Fibroblast of villous mesenchyme (primary cell): ENCODE measurements around the gene CD164. TPM values are rescaled to one million over a fixed set of nuclear protein-coding genes. Genes with fewer than 3 reads are reported as not detected.

Source experiments
- DNase-seq: peaks from one replicate; pipeline ENCODE4 v3.0.0-alpha.2; 2010; ENCODE audit warnings: low read depth
- H3K4me3 ChIP-seq: 2 replicates; pipeline ENCODE4 v1.5.1; 2011; ENCODE audit warnings: low read depth, mild to moderate bottlenecking, low read length
- total RNA-seq: library from RNA; depleted of rRNA; stranded (reverse); fragments of >200 nt; gene quantifications from 2 replicates; pipeline ENCODE4 v1.2.3, GENCODE V29; 2012
- TF ChIP-seq, protein P1 (sequence below): IDR thresholded peaks from 2 replicates; pipeline ENCODE4 v1.5.1; 2012; ENCODE audit warnings: low read depth, mild to moderate bottlenecking, low read length; ENCODE audit not compliant: insufficient read depth

Gene CD164
- total RNA-seq, 1 donor = 167 TPM

DNA sequence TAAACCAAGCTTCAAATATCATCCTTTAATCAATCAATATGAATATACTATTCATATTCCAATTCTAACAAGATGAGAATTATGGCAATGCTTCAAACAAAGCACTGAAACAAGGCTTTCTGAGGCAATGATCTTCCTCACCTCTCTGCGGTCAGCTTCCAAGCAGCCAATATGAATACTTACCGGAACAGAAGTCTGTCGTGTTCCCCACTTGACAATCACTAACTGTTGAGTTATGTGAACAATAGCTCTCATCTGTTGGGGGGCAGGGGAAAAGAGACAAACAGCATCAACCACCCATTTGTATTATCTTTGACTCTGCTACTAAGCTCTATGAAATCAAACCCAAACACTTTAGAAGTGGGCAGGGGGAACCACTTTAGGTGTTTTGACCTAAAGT lies 4.5 kb downstream of the CD164 start:
- TF ChIP-seq, protein P1, sequence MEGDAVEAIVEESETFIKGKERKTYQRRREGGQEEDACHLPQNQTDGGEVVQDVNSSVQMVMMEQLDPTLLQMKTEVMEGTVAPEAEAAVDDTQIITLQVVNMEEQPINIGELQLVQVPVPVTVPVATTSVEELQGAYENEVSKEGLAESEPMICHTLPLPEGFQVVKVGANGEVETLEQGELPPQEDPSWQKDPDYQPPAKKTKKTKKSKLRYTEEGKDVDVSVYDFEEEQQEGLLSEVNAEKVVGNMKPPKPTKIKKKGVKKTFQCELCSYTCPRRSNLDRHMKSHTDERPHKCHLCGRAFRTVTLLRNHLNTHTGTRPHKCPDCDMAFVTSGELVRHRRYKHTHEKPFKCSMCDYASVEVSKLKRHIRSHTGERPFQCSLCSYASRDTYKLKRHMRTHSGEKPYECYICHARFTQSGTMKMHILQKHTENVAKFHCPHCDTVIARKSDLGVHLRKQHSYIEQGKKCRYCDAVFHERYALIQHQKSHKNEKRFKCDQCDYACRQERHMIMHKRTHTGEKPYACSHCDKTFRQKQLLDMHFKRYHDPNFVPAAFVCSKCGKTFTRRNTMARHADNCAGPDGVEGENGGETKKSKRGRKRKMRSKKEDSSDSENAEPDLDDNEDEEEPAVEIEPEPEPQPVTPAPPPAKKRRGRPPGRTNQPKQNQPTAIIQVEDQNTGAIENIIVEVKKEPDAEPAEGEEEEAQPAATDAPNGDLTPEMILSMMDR = no peak
- no peak for DNase-seq
- no peak overlapping the region for H3K4me3 ChIP-seq

DNA sequence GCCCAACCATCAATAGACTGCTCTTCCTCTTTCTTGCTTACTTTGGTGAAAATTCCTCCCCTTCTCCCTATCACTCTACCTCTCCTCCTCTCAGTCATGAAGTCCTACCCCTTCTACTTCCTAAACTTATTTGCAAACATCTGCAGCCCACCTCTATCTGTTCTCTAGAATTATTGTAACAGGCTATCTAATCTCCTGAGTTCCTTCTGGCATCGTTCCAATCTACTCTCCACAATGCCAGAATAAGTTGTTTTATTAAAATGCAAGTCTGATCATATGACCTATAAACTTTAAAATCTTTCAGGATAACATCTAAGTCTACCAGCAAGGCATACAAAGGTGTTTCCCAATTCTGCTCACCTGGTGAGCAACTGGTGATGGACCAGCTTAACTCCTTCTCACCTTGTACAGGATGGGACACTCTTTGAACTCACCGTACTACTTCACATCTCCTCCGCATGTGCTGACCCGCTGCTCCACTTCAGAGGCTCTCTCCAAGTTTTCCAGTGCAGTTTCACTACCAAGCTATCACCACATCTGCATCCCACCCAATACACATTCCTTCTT lies 7.9 kb downstream of the CD164 start:
- TF ChIP-seq, protein P1 = no peak
- no peak overlapping the region for H3K4me3 ChIP-seq
- DNase-seq = no peak

DNA sequence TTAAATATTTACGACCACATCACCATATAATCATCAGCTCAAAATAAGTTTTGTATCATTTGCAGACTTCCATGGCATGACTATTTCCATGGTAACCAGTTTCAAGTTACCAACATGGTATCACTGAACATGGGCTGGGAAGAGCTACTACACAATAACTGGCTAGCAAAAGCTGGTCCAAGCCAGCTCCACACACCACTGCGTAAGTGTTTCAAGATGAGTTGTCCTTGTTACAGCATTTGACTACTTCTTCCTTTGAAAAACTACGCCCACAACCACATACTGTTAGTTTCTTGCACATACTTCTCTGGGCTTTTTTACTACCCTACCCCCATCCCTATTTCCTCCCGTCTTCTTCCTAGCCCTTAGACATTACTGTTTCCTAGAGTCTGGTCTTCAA lies 8.5 kb downstream of the CD164 start:
- no peak overlapping the region for H3K4me3 ChIP-seq
- TF ChIP-seq, protein P1 = no peak
- no peak for DNase-seq

DNA sequence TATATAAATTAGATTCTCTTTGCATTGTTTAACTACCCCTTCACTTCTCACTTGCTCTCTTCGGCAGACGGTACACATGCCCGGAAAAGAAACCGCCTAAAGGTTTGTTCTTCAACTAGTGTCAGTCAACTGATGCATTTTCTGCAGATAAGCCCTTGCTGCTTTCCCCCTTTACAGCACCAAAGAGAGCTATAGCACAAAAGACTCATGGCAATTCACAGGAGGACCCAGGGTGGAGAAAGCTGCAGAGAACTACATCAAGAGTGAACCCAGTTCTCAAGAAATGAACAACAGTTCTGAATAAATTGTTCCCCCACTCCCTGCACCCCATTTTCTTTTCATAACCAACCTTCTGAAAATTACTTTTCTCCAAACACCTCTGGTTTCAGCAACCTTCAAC lies 8.9 kb downstream of the CD164 start:
- no peak overlapping the region for H3K4me3 ChIP-seq
- no peak for DNase-seq
- TF ChIP-seq, protein P1 = no peak

DNA sequence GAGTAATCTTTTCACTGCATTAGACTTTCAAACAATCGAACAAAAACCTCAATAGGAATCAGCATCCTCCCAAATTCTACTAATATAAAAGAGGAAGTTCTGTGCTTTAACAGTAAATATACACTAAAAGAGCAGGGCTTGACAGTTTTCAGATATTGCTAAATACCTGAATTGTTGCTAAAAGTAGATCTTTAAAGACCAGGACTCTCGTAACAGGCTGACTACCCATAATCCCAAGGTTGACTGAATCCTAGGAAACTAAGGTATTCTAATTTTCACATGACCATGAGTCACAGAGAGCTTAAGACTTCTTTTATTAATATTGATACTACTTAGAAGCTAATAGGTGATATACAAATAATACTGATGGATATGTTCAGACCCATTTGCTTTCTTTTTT lies 10.1 kb downstream of the CD164 start:
- no peak overlapping the region for H3K4me3 ChIP-seq
- peak; percentile 42 for DNase-seq
- TF ChIP-seq, protein P1 = no peak

DNA sequence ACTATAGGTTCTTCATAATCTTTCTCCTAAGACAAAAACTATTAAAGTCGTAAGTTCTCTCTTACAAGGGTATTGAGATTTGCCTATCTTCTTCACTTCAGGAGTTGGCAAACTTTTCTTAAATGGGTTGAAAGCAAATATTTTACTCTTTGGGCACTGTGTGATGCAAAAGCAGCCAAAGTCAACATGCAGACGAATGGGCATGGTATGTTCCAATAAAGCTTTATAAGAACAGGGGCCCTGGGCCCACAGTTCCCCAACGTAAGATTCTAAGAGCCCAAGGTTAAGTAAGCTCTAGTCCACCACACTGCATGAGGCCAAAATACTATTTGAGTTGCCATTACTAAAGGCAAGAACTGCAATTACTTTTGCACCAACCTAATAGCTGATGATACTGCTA lies 11.5 kb downstream of the CD164 start:
- TF ChIP-seq, protein P1 = no peak
- no peak overlapping the region for H3K4me3 ChIP-seq
- no peak for DNase-seq

DNA sequence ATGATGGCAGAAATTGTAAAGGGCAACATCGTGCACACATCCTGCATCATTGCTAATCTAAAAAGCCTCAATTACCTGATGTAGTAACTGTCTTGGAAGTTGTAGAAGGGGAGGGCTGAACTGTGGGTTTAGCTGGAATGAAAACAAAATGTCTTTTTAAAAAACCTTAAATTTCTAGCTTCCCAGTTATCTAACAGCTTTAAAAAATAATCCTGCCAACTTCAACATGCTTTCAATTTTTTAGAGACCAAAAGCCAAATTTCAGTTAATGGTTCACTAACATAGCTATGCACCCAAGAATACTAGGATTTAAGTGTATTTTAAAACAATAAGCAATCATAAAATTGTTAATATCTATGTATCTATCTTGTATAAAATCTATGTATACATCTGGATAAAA lies 11.9 kb downstream of the CD164 start:
- no peak for DNase-seq
- TF ChIP-seq, protein P1 = no peak
- no peak overlapping the region for H3K4me3 ChIP-seq
